Astrocyte (in vitro differentiated cells and primary cell): Measurements from ENCODE around the gene POLR1C. TPM values are rescaled to one million over a fixed set of nuclear protein-coding genes. Genes with fewer than 3 reads are reported as not detected.

ENCODE experiments used
- DNase-seq: peaks from one replicate; pipeline ENCODE4 v3.0.0-alpha.2; 2010; ENCODE audit warnings: low read depth
- FAIRE-seq: peaks from 2 replicates; lab custom pipeline; 2011; peaks lifted over from hg19 to GRCh38; lab: Jason Lieb, UNC
- H2AFZ ChIP-seq: 2 replicates; pipeline ENCODE4 v1.6.0; 2012; ENCODE audit warnings: low read depth, low read length, inconsistent platforms
- H3K27ac ChIP-seq: 2 replicates; pipeline ENCODE4 v1.5.1; 2011; ENCODE audit warnings: low read depth, low read length, inconsistent platforms
- H3K27me3 ChIP-seq: 2 replicates; pipeline ENCODE4 v1.6.0; 2011; ENCODE audit warnings: low read length, inconsistent platforms; ENCODE audit not compliant: insufficient read depth
- H3K36me3 ChIP-seq: 2 replicates; pipeline ENCODE4 v1.5.1; 2011; ENCODE audit warnings: low read length, inconsistent platforms; ENCODE audit not compliant: insufficient read depth
- H3K4me1 ChIP-seq: 2 replicates; pipeline ENCODE4 v1.5.1; 2011; ENCODE audit warnings: low read length, inconsistent platforms; ENCODE audit not compliant: insufficient read depth
- H3K4me2 ChIP-seq: 2 replicates; pipeline ENCODE4 v1.6.0; 2012; ENCODE audit warnings: low read length, inconsistent platforms
- H3K4me3 ChIP-seq: 2 replicates; pipeline ENCODE4 v1.5.1; 2011; ENCODE audit warnings: low read depth, mild to moderate bottlenecking, low read length, inconsistent platforms; ENCODE audit not compliant: insufficient read depth
- H3K79me2 ChIP-seq: 2 replicates; pipeline ENCODE4 v1.6.0; 2012; ENCODE audit warnings: mild to moderate bottlenecking, low read length, inconsistent platforms; ENCODE audit not compliant: insufficient read depth
- H3K9ac ChIP-seq: 2 replicates; pipeline ENCODE4 v1.6.0; 2012; ENCODE audit warnings: mild to moderate bottlenecking, low read length, inconsistent platforms
- H3K9me3 ChIP-seq: 2 replicates; pipeline ENCODE4 v1.5.1; 2012; ENCODE audit warnings: low read depth, mild to moderate bottlenecking, low read length, inconsistent platforms; ENCODE audit not compliant: insufficient read depth
- H4K20me1 ChIP-seq: 2 replicates; pipeline ENCODE4 v1.6.0; 2012; ENCODE audit warnings: low read length, inconsistent platforms; ENCODE audit not compliant: insufficient read depth
- H3K27ac Mint-ChIP-seq: one replicate; pipeline ENCODE4 v1.8.0; 2021; ENCODE audit warnings: mild to moderate bottlenecking, mixed read lengths; ENCODE audit not compliant: unreplicated experiment
- H3K27me3 Mint-ChIP-seq: one replicate; pipeline ENCODE4 v1.8.0; 2021; ENCODE audit warnings: low read depth, mixed read lengths; ENCODE audit not compliant: unreplicated experiment
- H3K36me3 Mint-ChIP-seq: one replicate; pipeline ENCODE4 v1.8.0; 2021; ENCODE audit warnings: low read depth, mixed read lengths; ENCODE audit not compliant: unreplicated experiment
- H3K4me1 Mint-ChIP-seq: one replicate; pipeline ENCODE4 v1.8.0; 2021; ENCODE audit warnings: low read depth, mixed read lengths; ENCODE audit not compliant: unreplicated experiment
- H3K4me3 Mint-ChIP-seq: one replicate; pipeline ENCODE4 v1.8.0; 2021; ENCODE audit warnings: mild to moderate bottlenecking, moderate library complexity, mixed read lengths; ENCODE audit not compliant: unreplicated experiment
- H3K9me3 Mint-ChIP-seq: one replicate; pipeline ENCODE4 v1.8.0; 2021; ENCODE audit warnings: mild to moderate bottlenecking, mixed read lengths; ENCODE audit not compliant: unreplicated experiment
- CTCF ChIP-seq: IDR thresholded peaks from 2 replicates; pipeline ENCODE4 v1.5.1; 2011; ENCODE audit warnings: low read depth, mild to moderate bottlenecking, inconsistent platforms, low read length, moderate library complexity; ENCODE audit not compliant: insufficient read depth
- EZH2 ChIP-seq: IDR thresholded peaks from 2 replicates; pipeline ENCODE4 v1.6.1; 2012; ENCODE audit warnings: mild to moderate bottlenecking, low read length, inconsistent platforms; ENCODE audit not compliant: insufficient read depth
- total RNA-seq: library from RNA; stranded (reverse); gene quantifications from 2 replicates; pipeline ENCODE4 v1.2.1, GENCODE V29; 2021

Gene POLR1C
- total RNA-seq, 1 donor from 2014 or later = 41.8 TPM

DNA sequence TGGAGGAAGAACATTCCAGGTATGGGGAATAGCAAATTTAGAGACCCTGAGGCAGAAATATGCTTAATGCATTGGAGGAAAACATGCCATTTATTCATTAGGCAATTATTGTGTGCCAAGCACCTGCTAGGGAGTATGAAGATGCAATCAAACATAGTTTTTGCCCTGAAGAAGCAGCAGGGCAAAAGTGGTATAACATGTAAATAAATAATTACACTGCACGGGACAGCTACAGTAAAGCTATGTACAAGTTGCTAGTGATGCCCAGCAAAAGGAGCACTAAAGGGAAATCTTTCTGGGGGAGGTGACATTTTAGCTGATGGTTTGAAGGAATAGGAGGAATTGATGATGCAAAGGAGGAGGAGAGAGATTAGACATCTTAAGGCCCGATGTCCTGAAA lies 40.1 kb upstream of the POLR1C start:
- no peak for DNase-seq
- no peak for TF ChIP-seq CTCF
- TF ChIP-seq EZH2 = no peak
- no peak for FAIRE-seq
- Histone ChIP-seq H4K20me1 (peaks cover 2% of the 10 kb centered on the region), H3K4me2 (peak overlapping the region; percentile 93), H3K9ac (peak overlapping the region; percentile 94), H3K9me3 (no peaks in the 10 kb centered on the region), H3K4me1 (peaks cover 13% of the 10 kb centered on the region), H3K79me2 (peaks cover 36% of the 10 kb centered on the region), H3K27ac (peak overlapping the region; percentile 3), H2AFZ (peak overlapping the region; percentile 86), H3K4me3 (peak overlapping the region; percentile 74), H3K36me3 (no peaks in the 10 kb centered on the region), H3K27me3 (peaks cover under 1% of the 10 kb centered on the region)
- Mint-ChIP-seq H3K36me3 (no peaks in the 10 kb centered on the region), H3K27me3 (peaks cover 2% of the 10 kb centered on the region), H3K9me3 (no peaks in the 10 kb centered on the region), H3K4me3 (peak overlapping the region; percentile 95), H3K4me1 (peaks cover 15% of the 10 kb centered on the region), H3K27ac (peak overlapping the region; percentile 92)

DNA sequence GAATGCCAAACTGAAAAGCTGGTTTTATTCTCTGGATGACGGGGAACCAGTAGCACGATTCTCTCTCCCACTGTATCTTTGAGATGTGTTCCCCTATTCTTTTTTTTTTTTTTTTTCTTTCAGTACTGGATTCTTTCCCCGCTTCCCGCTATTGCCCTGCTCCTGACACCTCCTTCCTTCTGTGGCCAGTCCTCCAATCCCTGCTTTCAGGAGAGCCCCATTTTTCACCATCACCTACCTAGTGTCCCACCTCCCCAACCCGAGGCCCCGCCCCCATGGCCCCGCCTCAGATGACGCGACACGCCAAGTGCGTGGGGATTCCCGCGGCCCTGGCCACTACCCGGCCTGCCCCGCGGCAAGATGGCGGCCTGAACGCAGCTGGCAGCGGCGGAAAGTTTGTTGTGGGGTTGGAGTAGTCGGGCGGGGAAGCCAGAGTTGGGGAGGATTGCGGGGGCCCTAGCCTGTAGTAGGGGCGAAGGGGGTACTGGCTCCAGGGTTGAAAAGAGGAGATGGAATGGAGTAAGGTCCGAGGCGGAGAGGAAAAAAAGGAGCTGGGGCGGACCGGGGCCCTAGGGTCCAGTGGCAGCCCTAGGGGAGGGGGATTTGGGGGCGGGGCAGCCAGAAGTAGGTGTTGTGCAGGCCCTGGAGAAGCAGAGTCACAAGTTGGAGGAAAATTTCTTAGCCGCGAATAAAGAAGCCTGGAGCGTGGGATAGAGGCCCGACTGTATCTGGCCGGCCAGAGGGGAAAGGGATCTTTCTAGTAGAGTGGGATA lies 39.5 kb upstream of the POLR1C start, which contains the start of gene TJAP1:
TSS of gene TJAP1 (plus strand) at position 336 of the 773 bp plus-strand sequence. CDS start 21,432 bp downstream, outside the sequence.
- Mint-ChIP-seq H3K4me3 (peak within 1 kb of the TSS; percentile 95), H3K9me3 (no peaks in the 10 kb centered on the region), H3K27me3 (peaks cover 1% of the 10 kb centered on the region), H3K27ac (peak within 1 kb of the TSS; percentile 92), H3K4me1 (peaks cover 20% of the 10 kb centered on the region), H3K36me3 (no peaks in the 10 kb centered on the region)
- peak within 1 kb of the TSS; percentile 86 for H2AFZ ChIP-seq
- H4K20me1 ChIP-seq = peaks cover 8% of the 10 kb centered on the region
- H3K27ac ChIP-seq = peak within 1 kb of the TSS; percentile 71
- no peaks in the 10 kb centered on the region for H3K36me3 ChIP-seq
- no peaks in the 10 kb centered on the region for H3K27me3 ChIP-seq
- peak; percentile 75 for DNase-seq
- H3K4me2 ChIP-seq = peak within 1 kb of the TSS; percentile 93
- H3K9ac ChIP-seq = peak within 1 kb of the TSS; percentile 94
- TF ChIP-seq CTCF (no peak), EZH2 (no peak)
- FAIRE-seq = no peak
- peaks cover 42% of the 10 kb centered on the region for H3K79me2 ChIP-seq
- H3K9me3 ChIP-seq = no peaks in the 10 kb centered on the region
- peak within 1 kb of the TSS; percentile 74 for H3K4me3 ChIP-seq
- peaks cover 13% of the 10 kb centered on the region for H3K4me1 ChIP-seq

DNA sequence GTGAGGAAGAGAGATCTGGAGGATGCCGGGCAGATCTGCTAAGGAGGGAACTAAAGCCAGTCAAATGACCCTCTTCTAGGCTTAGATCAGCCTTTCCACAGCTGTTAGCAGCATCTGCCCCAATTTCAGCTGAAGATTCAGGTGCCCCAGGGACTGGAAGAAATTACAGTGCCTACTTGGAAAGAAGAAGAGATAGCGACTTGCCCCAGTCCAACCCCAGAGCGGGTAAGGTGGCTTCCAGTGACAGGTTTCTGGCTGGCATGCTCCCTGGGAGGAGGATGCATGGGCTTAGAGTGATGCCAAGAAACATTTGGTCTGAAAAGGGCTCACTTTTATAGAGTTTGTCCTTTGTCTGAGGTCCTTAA lies 38.9 kb upstream of the POLR1C start:
- Mint-ChIP-seq H3K27me3 (no peaks in the 10 kb centered on the region), H3K27ac (peak overlapping the region; percentile 92), H3K9me3 (no peaks in the 10 kb centered on the region), H3K4me1 (peaks cover 20% of the 10 kb centered on the region), H3K4me3 (peak overlapping the region; percentile 95), H3K36me3 (no peaks in the 10 kb centered on the region)
- Histone ChIP-seq H3K4me2 (peak overlapping the region; percentile 93), H3K79me2 (peaks cover 47% of the 10 kb centered on the region), H4K20me1 (peaks cover 13% of the 10 kb centered on the region), H3K9me3 (no peaks in the 10 kb centered on the region), H3K27ac (peak overlapping the region; percentile 71), H3K4me3 (peak overlapping the region; percentile 74), H3K27me3 (no peaks in the 10 kb centered on the region), H2AFZ (peak overlapping the region; percentile 35), H3K9ac (peak overlapping the region; percentile 94), H3K4me1 (peaks cover 13% of the 10 kb centered on the region), H3K36me3 (no peaks in the 10 kb centered on the region)
- DNase-seq (no peak), FAIRE-seq (no peak)
- no peak for TF ChIP-seq CTCF
- no peak for TF ChIP-seq EZH2
